ENCODE data around the gene CHKA.

Gene CHKA

DNA sequence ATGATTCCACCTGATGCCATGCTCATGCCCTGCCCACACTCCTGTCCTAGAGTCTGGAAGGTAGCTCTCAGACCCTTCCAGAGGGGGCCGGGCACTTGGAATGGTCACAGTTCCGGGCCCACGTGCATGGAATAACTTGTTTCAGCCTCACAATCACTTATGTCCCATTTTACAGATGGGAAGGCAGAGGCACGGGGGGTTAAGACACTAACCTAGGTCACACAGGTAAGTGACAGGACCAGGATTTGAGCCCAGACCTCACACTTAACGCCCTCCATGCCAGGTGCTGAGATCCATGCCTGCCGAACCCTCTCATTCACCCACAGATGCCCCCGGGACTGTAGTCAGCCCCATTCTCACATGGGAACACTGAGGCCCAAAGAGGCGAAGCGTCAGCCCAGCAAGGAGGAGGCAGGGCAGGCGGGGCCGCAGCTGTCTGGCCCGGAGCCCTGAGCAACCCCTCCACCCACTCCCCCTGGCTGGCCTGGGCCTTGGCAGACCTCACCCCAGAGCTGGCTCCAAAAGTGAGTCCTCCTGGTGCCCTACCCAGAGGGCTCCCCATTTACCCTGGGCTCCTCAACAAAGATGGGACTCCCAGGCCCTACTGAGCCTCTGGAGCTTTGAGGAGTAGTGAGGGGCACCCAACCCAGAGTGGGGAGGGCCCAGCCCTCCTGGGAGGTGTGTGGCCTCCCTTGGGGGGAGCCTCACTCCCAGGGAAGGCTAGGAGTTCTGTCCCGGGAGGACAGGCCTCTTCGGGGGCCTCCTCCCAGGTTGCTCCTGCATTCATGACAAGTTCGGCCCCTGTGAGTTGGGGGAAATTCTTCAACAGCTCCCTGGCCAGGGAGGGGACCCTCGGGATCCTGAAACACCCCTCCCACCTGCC is 113.4 kb downstream of the CHKA start:
- TF ChIP-seq SIN3A (IDR thresholded peaks at IDR 0.05; ENCODE audit: borderline replicate concordance, insufficient read depth, low read length) (no peak), TAF1 (IDR thresholded peaks at IDR 0.05; ENCODE audit: borderline replicate concordance, insufficient read depth, low read length) (no peak), POLR2AphosphoS5 (IDR thresholded peaks at IDR 0.05; ENCODE audit: low read depth, low read length) (no peak), FOXP2 (optimal IDR thresholded peaks at IDR 0.05; ENCODE audit: borderline replicate concordance, extremely low read depth, extremely low read length, insufficient read depth) (no peak)
- TF ChIP-seq, protein P1, sequence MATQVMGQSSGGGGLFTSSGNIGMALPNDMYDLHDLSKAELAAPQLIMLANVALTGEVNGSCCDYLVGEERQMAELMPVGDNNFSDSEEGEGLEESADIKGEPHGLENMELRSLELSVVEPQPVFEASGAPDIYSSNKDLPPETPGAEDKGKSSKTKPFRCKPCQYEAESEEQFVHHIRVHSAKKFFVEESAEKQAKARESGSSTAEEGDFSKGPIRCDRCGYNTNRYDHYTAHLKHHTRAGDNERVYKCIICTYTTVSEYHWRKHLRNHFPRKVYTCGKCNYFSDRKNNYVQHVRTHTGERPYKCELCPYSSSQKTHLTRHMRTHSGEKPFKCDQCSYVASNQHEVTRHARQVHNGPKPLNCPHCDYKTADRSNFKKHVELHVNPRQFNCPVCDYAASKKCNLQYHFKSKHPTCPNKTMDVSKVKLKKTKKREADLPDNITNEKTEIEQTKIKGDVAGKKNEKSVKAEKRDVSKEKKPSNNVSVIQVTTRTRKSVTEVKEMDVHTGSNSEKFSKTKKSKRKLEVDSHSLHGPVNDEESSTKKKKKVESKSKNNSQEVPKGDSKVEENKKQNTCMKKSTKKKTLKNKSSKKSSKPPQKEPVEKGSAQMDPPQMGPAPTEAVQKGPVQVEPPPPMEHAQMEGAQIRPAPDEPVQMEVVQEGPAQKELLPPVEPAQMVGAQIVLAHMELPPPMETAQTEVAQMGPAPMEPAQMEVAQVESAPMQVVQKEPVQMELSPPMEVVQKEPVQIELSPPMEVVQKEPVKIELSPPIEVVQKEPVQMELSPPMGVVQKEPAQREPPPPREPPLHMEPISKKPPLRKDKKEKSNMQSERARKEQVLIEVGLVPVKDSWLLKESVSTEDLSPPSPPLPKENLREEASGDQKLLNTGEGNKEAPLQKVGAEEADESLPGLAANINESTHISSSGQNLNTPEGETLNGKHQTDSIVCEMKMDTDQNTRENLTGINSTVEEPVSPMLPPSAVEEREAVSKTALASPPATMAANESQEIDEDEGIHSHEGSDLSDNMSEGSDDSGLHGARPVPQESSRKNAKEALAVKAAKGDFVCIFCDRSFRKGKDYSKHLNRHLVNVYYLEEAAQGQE (IDR thresholded peaks at IDR 0.05; ENCODE audit: insufficient read depth in 1 of 2, low read depth in 2 of 2, low read length in 2 of 2) = no peak

DNA sequence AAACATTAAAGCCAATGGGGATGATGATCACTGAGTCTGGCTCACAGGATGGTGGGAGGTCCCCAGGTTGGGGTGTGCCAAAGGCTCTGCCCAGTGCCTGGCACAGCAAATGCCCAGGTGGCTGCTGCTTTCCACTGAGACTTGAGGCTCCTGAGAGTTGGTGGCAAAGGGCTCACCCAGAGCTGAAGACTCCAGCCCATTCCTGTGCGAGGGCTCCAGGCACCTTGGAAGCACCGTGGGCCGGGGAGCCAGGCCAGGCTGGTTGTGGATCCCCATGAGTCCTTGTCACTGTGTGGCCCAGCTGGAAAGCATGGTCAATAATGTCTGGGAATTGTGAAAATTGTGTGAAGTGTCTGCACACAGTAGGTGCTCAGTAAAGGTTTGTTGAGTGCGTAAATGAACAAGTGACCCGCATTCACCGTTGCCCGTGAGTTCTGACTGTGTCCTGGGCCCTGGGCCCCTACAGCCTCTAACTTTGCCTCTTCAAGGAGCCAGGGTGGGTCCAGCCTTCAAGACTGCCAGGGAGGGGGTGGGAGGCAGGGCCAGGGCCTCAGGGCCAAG is 114.5 kb downstream of the CHKA start:
- TF ChIP-seq, protein P1 (IDR thresholded peaks at IDR 0.05; ENCODE audit: insufficient read depth in 1 of 2, low read depth in 2 of 2, low read length in 2 of 2) = no peak
- TF ChIP-seq TAF1 (IDR thresholded peaks at IDR 0.05; ENCODE audit: borderline replicate concordance, insufficient read depth, low read length) = no peak
- no peak for TF ChIP-seq SIN3A (IDR thresholded peaks at IDR 0.05; ENCODE audit: borderline replicate concordance, insufficient read depth, low read length)
- TF ChIP-seq FOXP2 (optimal IDR thresholded peaks at IDR 0.05; ENCODE audit: borderline replicate concordance, extremely low read depth, extremely low read length, insufficient read depth) = no peak
- no peak for TF ChIP-seq POLR2AphosphoS5 (IDR thresholded peaks at IDR 0.05; ENCODE audit: low read depth, low read length)

DNA sequence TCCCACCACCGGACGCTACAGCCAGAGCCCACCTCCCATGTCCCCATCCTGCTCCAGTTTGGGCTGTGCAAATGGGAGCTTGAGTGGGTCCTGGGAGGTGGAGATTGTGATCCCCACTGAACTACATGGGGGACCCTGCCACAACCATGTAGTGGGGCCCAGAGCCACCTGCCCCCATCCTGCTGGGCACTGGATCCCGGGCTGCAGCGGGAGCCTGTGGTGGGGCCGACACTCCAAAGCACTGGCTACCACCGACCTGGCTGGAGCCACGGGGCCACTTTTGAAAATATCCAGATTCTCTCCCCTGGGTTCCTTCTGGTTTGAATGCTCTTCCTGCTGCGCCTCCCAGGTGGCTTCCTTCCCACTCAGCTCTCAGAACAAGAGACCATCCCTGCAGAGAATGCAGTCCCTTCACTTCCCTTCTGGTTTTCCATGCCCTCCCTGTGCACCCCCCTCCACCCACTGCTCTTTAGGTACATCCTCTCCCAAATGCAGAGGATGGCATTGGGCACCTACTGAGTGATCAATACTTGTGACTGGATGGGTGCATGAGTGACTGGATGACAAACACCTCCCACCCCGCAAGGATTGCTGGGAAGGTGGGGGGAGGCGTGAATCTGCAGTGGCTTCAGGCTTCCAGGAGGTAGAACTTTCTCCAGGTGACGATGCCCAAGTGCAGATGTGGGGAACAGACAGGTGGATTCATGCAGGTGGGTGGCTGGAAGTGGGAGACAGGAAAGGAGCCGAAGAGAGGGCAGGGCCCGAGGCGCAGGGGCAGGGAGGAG is 116.4 kb downstream of the CHKA start:
- TF ChIP-seq FOXP2 (optimal IDR thresholded peaks at IDR 0.05; ENCODE audit: borderline replicate concordance, extremely low read depth, extremely low read length, insufficient read depth) (no peak), TAF1 (IDR thresholded peaks at IDR 0.05; ENCODE audit: borderline replicate concordance, insufficient read depth, low read length) (no peak), SIN3A (IDR thresholded peaks at IDR 0.05; ENCODE audit: borderline replicate concordance, insufficient read depth, low read length) (no peak), POLR2AphosphoS5 (IDR thresholded peaks at IDR 0.05; ENCODE audit: low read depth, low read length) (no peak)
- TF ChIP-seq, protein P1 (IDR thresholded peaks at IDR 0.05; ENCODE audit: insufficient read depth in 1 of 2, low read depth in 2 of 2, low read length in 2 of 2) = no peak

- 0 out of 2 replicates have a peak, but pooled peaks have one; percentile 63 for TF ChIP-seq SIN3A (IDR thresholded peaks at IDR 0.05; ENCODE audit: borderline replicate concordance, insufficient read depth, low read length)
- TF ChIP-seq FOXP2 (optimal IDR thresholded peaks at IDR 0.05; ENCODE audit: borderline replicate concordance, extremely low read depth, extremely low read length, insufficient read depth) = peak; percentile 75
- TF ChIP-seq, protein P1 (IDR thresholded peaks at IDR 0.05; ENCODE audit: insufficient read depth in 1 of 2, low read depth in 2 of 2, low read length in 2 of 2) = no peak
- no peak for TF ChIP-seq POLR2AphosphoS5 (IDR thresholded peaks at IDR 0.05; ENCODE audit: low read depth, low read length)
- no peak for TF ChIP-seq TAF1 (IDR thresholded peaks at IDR 0.05; ENCODE audit: borderline replicate concordance, insufficient read depth, low read length)
These were observed 117.2 kb downstream of the CHKA start, which contains the start of gene UNC93B1 for GRCh38 chr11:68003846-68004550. TSS of gene UNC93B1 (minus strand) at chr11:68004097. CDS start at chr11:68004043, 54 bp downstream.
